SJSA1 (cell line): ENCODE measurements around the gene FAU. TPM values are rescaled to one million over a fixed set of nuclear protein-coding genes. Genes with fewer than 3 reads are reported as not detected.
"Not testable (repeated sequence)": the region's sequence is repeated elsewhere in the genome, so short reads cannot be mapped to it uniquely, and the experiment has no call there.

ENCODE experiments used
- DNase-seq, 2 experiments: peaks; one replicate each; pipeline ENCODE4 v3.0.0-alpha.2; 2015 to 2020; ENCODE audit warnings: low spot score in 2 of 2, low read depth in 1 of 2
- H3K27ac ChIP-seq: fragments of 250-450 bp; sonication (Bioruptor Pico); 2 replicates; pipeline ENCODE4 v1.5.1; 2020; ENCODE audit warnings: mild to moderate bottlenecking, moderate library complexity
- H3K27me3 ChIP-seq: fragments of 250-450 bp; sonication (Bioruptor Pico); replicated peaks from 2 replicates; pipeline ENCODE4 v1.5.1; 2020; ENCODE audit warnings: mild to moderate bottlenecking, moderate library complexity
- H3K36me3 ChIP-seq: fragments of 250-450 bp; sonication (Bioruptor Pico); 2 replicates; pipeline ENCODE4 v1.5.1; 2020; ENCODE audit warnings: mild to moderate bottlenecking
- H3K4me1 ChIP-seq: fragments of 250-450 bp; sonication (Bioruptor Pico); replicated peaks from 2 replicates; pipeline ENCODE4 v1.6.1; 2021; ENCODE audit warnings: mild to moderate bottlenecking
- H3K4me3 ChIP-seq: fragments of 250-450 bp; sonication (Bioruptor Pico); 2 replicates; pipeline ENCODE4 v1.5.1; 2020; ENCODE audit warnings: mild to moderate bottlenecking
- H3K9me3 ChIP-seq: fragments of 250-450 bp; sonication (Bioruptor Pico); replicated peaks from 2 replicates; pipeline ENCODE4 v1.5.1; 2020; ENCODE audit warnings: mild to moderate bottlenecking
- total RNA-seq: library from RNA; depleted of rRNA; stranded (reverse); fragments of >200 nt; shearing (Covaris generic); gene quantifications from 2 replicates; pipeline ENCODE4 v1.2.3, GENCODE V29; 2014

FAU gene
- total RNA-seq, 1 experiment from 2014 or later = 672 TPM

GRCh38 chr11:65121447-65121864 is 478 bp downstream of the FAU start:
- Histone ChIP-seq H3K27ac (peak overlapping the region; percentile 49), H3K36me3 (peaks cover 86% of the 10 kb centered on the region), H3K4me3 (peak overlapping the region; percentile 71), H3K9me3 (no peaks in the 10 kb centered on the region), H3K27me3 (no peaks in the 10 kb centered on the region), H3K4me1 (peaks cover 18% of the 10 kb centered on the region)
- peak in 1 of 2 experiments; percentile 66 for DNase-seq

DNA sequence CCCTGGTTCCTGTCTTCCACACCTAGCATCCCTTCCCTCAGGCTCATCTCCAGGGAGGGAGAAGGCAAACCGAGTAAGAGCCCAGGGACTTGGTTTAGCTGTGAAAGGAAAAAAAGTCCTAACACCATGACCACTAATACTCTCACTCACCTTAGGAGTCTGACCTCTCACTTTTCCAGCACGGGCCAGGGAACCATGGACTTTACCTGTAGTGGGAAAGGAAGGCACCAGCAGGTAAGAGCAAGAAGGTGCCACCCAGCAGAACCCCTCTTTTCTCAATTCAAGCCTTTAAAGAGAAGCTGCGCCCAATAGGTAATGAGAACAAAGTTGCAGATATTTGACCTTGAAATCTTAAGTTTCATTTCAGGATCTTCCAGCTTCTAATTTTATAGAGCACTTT is 1.1 kb downstream of the FAU start:
- peaks cover 23% of the 10 kb centered on the region for H3K4me1 ChIP-seq
- no peak overlapping the region for H3K27ac ChIP-seq
- H3K4me3 ChIP-seq = peak overlapping the region; percentile 71
- H3K36me3 ChIP-seq = peaks cover 86% of the 10 kb centered on the region
- no peaks in the 10 kb centered on the region for H3K9me3 ChIP-seq
- H3K27me3 ChIP-seq = no peaks in the 10 kb centered on the region
- no peak for DNase-seq

DNA sequence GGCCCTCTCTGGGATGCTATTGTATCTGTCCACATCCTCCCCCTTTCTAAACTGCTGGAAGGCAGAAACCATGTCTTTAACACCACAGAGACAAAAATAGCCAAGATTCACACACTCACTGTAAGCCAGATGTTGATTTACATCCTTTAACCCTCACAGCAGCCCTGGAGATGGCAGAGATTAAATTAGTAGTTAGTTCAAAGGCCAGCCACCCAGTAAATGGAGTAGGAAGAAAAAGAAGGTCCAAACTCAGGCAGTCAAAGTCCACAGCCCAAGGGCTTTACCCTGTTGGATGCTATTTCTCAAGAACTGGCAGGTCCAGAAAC is 2.3 kb downstream of the FAU start:
- peaks cover 81% of the 10 kb centered on the region for H3K36me3 ChIP-seq
- DNase-seq = no peak

DNA sequence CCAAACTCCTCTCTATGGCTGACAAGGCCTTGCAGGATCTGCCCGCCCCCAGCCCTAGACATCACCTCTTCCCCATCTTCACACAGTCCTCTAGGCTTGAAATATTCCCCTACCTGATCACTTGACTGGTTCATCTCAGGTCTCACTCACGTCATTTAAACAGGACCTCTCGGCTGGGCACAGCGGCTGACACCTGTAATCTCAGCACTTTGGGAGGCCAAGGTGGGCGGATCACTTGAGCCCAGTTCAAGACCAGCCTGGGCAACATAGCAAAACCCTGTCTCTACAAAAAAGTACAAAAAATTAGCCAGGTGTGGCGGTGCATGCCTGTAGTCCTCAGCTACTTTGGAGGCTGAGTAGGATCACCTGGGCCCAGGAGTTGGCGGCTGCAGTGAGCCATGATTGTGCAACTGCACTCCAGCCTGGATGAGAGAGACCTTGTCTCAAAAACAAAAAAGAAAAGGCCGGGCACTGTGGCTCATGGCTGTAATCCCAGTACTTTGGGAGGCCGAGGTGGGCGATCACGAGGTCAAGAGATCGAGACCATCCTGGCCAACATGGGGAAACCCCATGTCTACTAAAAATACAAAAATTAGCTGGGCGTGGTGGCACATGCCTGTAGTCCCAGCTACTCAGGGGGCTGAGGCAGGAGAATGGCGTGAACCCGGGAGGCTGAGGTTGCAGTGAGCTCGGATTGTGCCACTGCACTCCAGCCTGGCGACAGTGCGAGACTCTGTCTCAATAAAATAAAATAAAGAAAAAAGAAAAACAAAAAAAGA is 2.9 kb downstream of the FAU start:
- Histone ChIP-seq H3K36me3 (peaks cover 75% of the 10 kb centered on the region), H3K4me1 (peaks cover 23% of the 10 kb centered on the region)
- not testable (repeated sequence) for DNase-seq, H3K27ac ChIP-seq, H3K9me3 ChIP-seq, H3K4me3 ChIP-seq, H3K27me3 ChIP-seq

More for the DNA sequence above, 2.3 kb downstream of the FAU start:
- peaks cover 23% of the 10 kb centered on the region for H3K4me1 ChIP-seq
- H3K27me3 ChIP-seq = no peaks in the 10 kb centered on the region
- H3K9me3 ChIP-seq = no peaks in the 10 kb centered on the region
- H3K27ac ChIP-seq = no peak overlapping the region
- no peak overlapping the region for H3K4me3 ChIP-seq

DNA sequence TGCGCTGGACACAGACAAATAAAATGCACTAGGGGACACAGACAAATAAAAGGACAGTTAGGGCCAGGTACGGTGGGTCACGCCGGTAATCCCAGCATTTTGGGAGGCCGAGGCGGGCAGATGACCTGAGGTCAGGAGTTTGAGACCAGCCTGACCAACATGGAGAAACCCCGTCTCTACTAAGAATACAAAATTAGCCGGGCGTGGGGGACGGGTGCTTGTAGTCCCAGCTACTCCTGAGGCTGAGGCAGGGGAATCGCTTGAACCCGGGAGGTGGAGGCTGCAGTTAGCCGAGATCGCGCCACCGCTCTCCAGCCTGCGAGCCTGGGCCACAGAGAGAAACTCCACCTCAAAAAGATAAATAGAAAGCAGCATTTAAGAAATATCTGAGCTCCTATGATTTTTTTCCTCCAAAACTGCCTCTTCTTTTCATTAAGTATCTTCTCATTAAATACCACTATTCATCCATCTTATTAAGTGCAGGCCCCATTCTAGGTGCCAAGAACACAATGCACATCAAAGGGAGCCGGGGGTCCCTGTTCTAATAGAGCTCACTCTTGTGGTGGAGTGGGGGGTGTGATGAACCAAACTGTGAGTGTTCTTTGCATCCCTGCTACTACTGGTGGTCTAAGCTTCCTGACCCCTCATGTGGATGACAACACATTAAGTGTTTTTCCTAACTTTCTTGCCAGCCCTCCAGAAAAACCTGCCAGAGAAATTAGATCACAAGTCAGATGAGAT is 3.7 kb downstream of the FAU start:
- Histone ChIP-seq H3K9me3 (no peaks in the 10 kb centered on the region), H3K36me3 (peaks cover 71% of the 10 kb centered on the region), H3K27ac (no peak overlapping the region), H3K27me3 (no peaks in the 10 kb centered on the region), H3K4me1 (peaks cover 23% of the 10 kb centered on the region), H3K4me3 (peak overlapping the region; percentile 66; the same call in 1 of the 2 replicates)
- DNase-seq = no peak

DNA sequence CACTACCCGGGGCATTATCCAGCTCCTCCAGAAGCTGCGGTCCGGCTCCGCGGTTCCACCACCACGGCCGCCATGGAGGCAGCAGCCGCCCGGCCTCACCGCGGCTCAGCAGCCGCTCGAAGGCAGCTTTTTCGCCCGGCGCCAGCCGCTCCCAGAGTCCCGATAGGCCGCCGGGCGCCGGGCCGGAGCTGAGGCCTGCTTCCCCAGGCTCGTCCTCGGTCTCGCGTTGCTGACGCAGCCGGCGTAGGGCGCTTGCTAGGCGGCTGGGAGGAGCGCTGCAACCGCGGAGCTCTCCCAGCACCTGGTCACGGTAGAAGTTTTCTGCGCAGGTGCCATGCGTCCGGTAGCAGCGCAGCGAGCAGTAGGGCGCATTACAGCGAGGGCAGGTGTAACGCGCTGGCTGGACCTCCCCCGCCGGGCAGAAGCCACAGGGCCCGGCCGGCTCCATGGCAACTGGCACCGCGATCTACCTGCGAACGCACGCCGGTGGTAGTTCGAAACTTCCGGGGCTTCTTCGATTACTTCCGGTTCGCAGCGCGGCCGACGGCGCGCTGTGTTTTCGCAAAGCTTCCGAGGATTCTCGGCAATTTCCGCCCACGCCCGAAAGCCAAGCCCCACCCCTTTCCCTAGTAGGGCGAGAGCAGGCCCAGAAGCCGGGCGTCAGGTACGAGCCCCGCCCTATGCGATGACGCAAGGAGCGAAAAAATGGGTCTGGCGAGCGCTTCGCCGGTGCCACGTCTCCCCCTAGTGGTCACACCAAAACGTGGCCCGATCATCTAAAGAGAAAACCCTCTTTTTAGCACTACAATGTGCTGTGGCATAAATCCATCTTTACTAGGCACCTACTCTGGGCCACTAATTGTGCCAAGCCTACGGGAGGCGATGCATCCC is 4.5 kb downstream of the FAU start, which contains the start of gene ZNHIT2:
TSS of gene ZNHIT2 (minus strand) at position 496 of the 891 bp plus-strand sequence. CDS start at position 448, 48 bp downstream.
- H3K27me3 ChIP-seq = peaks cover 6% of the 10 kb centered on the region
- peaks cover 25% of the 10 kb centered on the region for H3K4me1 ChIP-seq
- H3K4me3 ChIP-seq = peak within 1 kb of the TSS; percentile 66
- no peaks in the 10 kb centered on the region for H3K9me3 ChIP-seq
- H3K27ac ChIP-seq = peak within 1 kb of the TSS; percentile 4
- DNase-seq = peak; percentile 100
- peaks cover 67% of the 10 kb centered on the region for H3K36me3 ChIP-seq

- Histone ChIP-seq H3K27me3 (peaks cover 14% of the 10 kb centered on the region), H3K4me1 (peaks cover 33% of the 10 kb centered on the region), H3K36me3 (peaks cover 61% of the 10 kb centered on the region), H3K4me3 (peak overlapping the region; percentile 66), H3K9me3 (no peaks in the 10 kb centered on the region), H3K27ac (peak overlapping the region; percentile 4)
- peak; percentile 36 to 67 for DNase-seq
Measured at GRCh38 chr11:65116370-65117205, 5.3 kb downstream of the FAU start.

GRCh38 chr11:65115361-65116082 is 6.4 kb downstream of the FAU start:
- Histone ChIP-seq H3K36me3 (peaks cover 60% of the 10 kb centered on the region), H3K4me1 (peaks cover 31% of the 10 kb centered on the region), H3K4me3 (no peak overlapping the region), H3K27me3 (peaks cover 14% of the 10 kb centered on the region), H3K9me3 (no peaks in the 10 kb centered on the region), H3K27ac (no peak overlapping the region)
- no peak for DNase-seq

GRCh38 chr11:65114538-65115171 is 7.3 kb downstream of the FAU start:
- H3K27me3 ChIP-seq = peaks cover 14% of the 10 kb centered on the region
- H3K36me3 ChIP-seq = peaks cover 60% of the 10 kb centered on the region
- H3K9me3 ChIP-seq = no peaks in the 10 kb centered on the region
- no peak overlapping the region for H3K4me3 ChIP-seq
- no peak overlapping the region for H3K27ac ChIP-seq
- H3K4me1 ChIP-seq = peaks cover 33% of the 10 kb centered on the region
- no peak for DNase-seq

GRCh38 chr11:65113839-65114238 is 8.1 kb downstream of the FAU start:
- H3K36me3 ChIP-seq = peaks cover 60% of the 10 kb centered on the region
- H3K4me3 ChIP-seq = no peak overlapping the region
- DNase-seq = no peak
- H3K4me1 ChIP-seq = peaks cover 33% of the 10 kb centered on the region
- no peak overlapping the region for H3K27ac ChIP-seq
- H3K27me3 ChIP-seq = peaks cover 14% of the 10 kb centered on the region
- H3K9me3 ChIP-seq = no peaks in the 10 kb centered on the region

DNA sequence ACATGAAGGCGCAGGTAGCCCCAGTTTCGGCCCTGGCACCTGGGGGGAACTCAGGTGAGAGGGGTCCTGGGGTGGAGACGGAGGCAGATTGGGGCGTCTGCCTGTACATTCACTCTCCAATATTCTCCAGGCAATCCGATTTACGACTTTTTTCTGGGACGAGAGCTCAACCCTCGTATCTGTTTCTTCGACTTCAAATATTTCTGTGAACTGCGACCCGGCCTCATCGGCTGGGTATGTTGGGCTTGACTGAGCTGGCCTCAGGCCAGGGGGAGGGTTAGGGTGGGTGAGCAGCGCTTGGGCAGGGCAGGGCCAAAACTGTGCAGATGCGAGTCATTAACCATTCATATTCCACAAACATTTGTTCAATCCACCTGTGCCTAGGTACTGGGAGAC is 8.6 kb downstream of the FAU start:
- Histone ChIP-seq H3K36me3 (peaks cover 60% of the 10 kb centered on the region), H3K4me3 (no peak overlapping the region), H3K27ac (no peak overlapping the region), H3K9me3 (no peaks in the 10 kb centered on the region), H3K4me1 (peaks cover 33% of the 10 kb centered on the region), H3K27me3 (peaks cover 14% of the 10 kb centered on the region)
- peak in 1 of 2 experiments; percentile 56 for DNase-seq
